Effector memory CD4-positive, alpha-beta T cell (primary cell): ENCODE data around the gene SKAP1.
"Not testable (repeated sequence)": the region's sequence is repeated elsewhere in the genome, so short reads cannot be mapped to it uniquely, and the experiment has no call there.

ENCODE experiments used
- DNase-seq, 3 donors: peaks; one replicate each; pipeline ENCODE4 v3.0.0-alpha.2; 2020
- H3K27ac ChIP-seq: 2 replicates; pipeline ENCODE4 v1.7.0; 2013; ENCODE audit warnings: mild to moderate bottlenecking, low read length, moderate library complexity; ENCODE audit not compliant: insufficient read depth, poor library complexity, severe bottlenecking
- H3K27me3 ChIP-seq: replicated peaks from 2 replicates; pipeline ENCODE4 v1.7.0; 2013; ENCODE audit warnings: mild to moderate bottlenecking, low read length; ENCODE audit not compliant: insufficient read depth, control insufficient read depth, poor library complexity, severe bottlenecking
- H3K36me3 ChIP-seq: 2 replicates; pipeline ENCODE4 v1.7.0; 2013; ENCODE audit warnings: mild to moderate bottlenecking, low read length, moderate library complexity; ENCODE audit not compliant: control insufficient read depth, insufficient read depth
- H3K4me1 ChIP-seq: 2 replicates; pipeline ENCODE4 v1.7.0; 2013; ENCODE audit warnings: low read length, mild to moderate bottlenecking; ENCODE audit not compliant: control insufficient read depth, insufficient read depth, poor library complexity, severe bottlenecking
- H3K4me3 ChIP-seq: 2 replicates; pipeline ENCODE4 v1.7.0; 2013; ENCODE audit warnings: low read length, low read depth, mild to moderate bottlenecking; ENCODE audit not compliant: insufficient read depth, poor library complexity, severe bottlenecking
- H3K9me3 ChIP-seq: 2 replicates; pipeline ENCODE4 v1.7.0; 2013; ENCODE audit warnings: mild to moderate bottlenecking, low read length, moderate library complexity; ENCODE audit not compliant: control insufficient read depth

The SKAP1 gene

GRCh38 chr17:48449335-48449734, 19.3 kb upstream of the SKAP1 start:
- not testable (repeated sequence) for H3K27ac ChIP-seq, H3K9me3 ChIP-seq
- peaks cover 52% of the 10 kb centered on the region for H3K4me1 ChIP-seq

GRCh38 chr17:48445248-48445620, 15.2 kb upstream of the SKAP1 start:
- Histone ChIP-seq H3K36me3 (no peaks in the 10 kb centered on the region), H3K4me1 (peaks cover 50% of the 10 kb centered on the region), H3K9me3 (no peaks in the 10 kb centered on the region), H3K27ac (no peak overlapping the region), H3K27me3 (no peaks in the 10 kb centered on the region), H3K4me3 (no peak overlapping the region)
- DNase-seq: no peak

More at GRCh38 chr17:48449335-48449734, 19.3 kb upstream of the SKAP1 start:
- not testable (repeated sequence) for DNase-seq, H3K27me3 ChIP-seq, H3K4me3 ChIP-seq, H3K36me3 ChIP-seq

GRCh38 chr17:48444516-48445247, 14.7 kb upstream of the SKAP1 start:
- Histone ChIP-seq H3K36me3 (no peaks in the 10 kb centered on the region), H3K27me3 (no peaks in the 10 kb centered on the region), H3K4me3 (no peak overlapping the region), H3K4me1 (peaks cover 56% of the 10 kb centered on the region), H3K9me3 (no peaks in the 10 kb centered on the region), H3K27ac (no peak overlapping the region)
- peak in 1 of 3 donors; percentile 11 for DNase-seq

- Histone ChIP-seq H3K27me3 (no peaks in the 10 kb centered on the region), H3K4me1 (peaks cover 65% of the 10 kb centered on the region), H3K36me3 (no peaks in the 10 kb centered on the region), H3K4me3 (no peak overlapping the region), H3K9me3 (no peaks in the 10 kb centered on the region), H3K27ac (no peak overlapping the region)
- no peak for DNase-seq
Observed at GRCh38 chr17:48443712-48444111, 13.7 kb upstream of the SKAP1 start.

GRCh38 chr17:48442819-48443218, 12.8 kb upstream of the SKAP1 start:
- peaks cover 74% of the 10 kb centered on the region for H3K4me1 ChIP-seq

GRCh38 chr17:48441862-48442261, 11.8 kb upstream of the SKAP1 start:
- no peaks in the 10 kb centered on the region for H3K9me3 ChIP-seq
- peak overlapping the region; percentile 83 for H3K27ac ChIP-seq
- no peak overlapping the region for H3K4me3 ChIP-seq
- H3K36me3 ChIP-seq: no peaks in the 10 kb centered on the region
- peaks cover 84% of the 10 kb centered on the region for H3K4me1 ChIP-seq
- H3K27me3 ChIP-seq: no peaks in the 10 kb centered on the region
- DNase-seq: no peak

More at GRCh38 chr17:48442819-48443218, 12.8 kb upstream of the SKAP1 start:
- Histone ChIP-seq H3K4me3 (no peak overlapping the region), H3K27ac (peak overlapping the region; percentile 83), H3K27me3 (no peaks in the 10 kb centered on the region), H3K9me3 (no peaks in the 10 kb centered on the region), H3K36me3 (no peaks in the 10 kb centered on the region)
- no peak for DNase-seq

GRCh38 chr17:48441231-48441711, 11.3 kb upstream of the SKAP1 start:
- Histone ChIP-seq H3K27me3 (no peaks in the 10 kb centered on the region), H3K9me3 (no peaks in the 10 kb centered on the region), H3K36me3 (no peaks in the 10 kb centered on the region), H3K4me1 (peaks cover 86% of the 10 kb centered on the region), H3K4me3 (no peak overlapping the region), H3K27ac (peak overlapping the region; percentile 83)
- DNase-seq: peak; percentile 33 to 42 (median 42)

GRCh38 chr17:48440669-48441068, 10.7 kb upstream of the SKAP1 start:
- H3K27me3 ChIP-seq: no peaks in the 10 kb centered on the region
- H3K36me3 ChIP-seq: no peaks in the 10 kb centered on the region
- peaks cover 82% of the 10 kb centered on the region for H3K4me1 ChIP-seq
- no peaks in the 10 kb centered on the region for H3K9me3 ChIP-seq
- H3K27ac ChIP-seq: peak overlapping the region; percentile 83
- DNase-seq: no peak
- H3K4me3 ChIP-seq: no peak overlapping the region

GRCh38 chr17:48439875-48440505, 10.0 kb upstream of the SKAP1 start:
- peak; percentile 53 to 61 (median 57) for DNase-seq
- H3K36me3 ChIP-seq: no peaks in the 10 kb centered on the region
- peak overlapping the region; percentile 83 for H3K27ac ChIP-seq
- H3K4me3 ChIP-seq: no peak overlapping the region
- peaks cover 76% of the 10 kb centered on the region for H3K4me1 ChIP-seq
- no peaks in the 10 kb centered on the region for H3K9me3 ChIP-seq
- no peaks in the 10 kb centered on the region for H3K27me3 ChIP-seq
